AG09319 (cell line): ENCODE measurements around the gene CALML3.
A peak's percentile ranks its signal among the peaks of the same experiment; 100 is the strongest.

ENCODE experiments used
- DNase-seq: peaks from one replicate; pipeline ENCODE4 v3.0.0-alpha.2; 2010; ENCODE audit warnings: low read depth; ENCODE audit errors: extremely low read depth
- TF ChIP-seq, protein P1 (sequence below): IDR thresholded peaks from 2 replicates; pipeline ENCODE4 v1.5.1; 2011; ENCODE audit warnings: low read depth, mild to moderate bottlenecking, inconsistent platforms, low read length, moderate library complexity

The CALML3 gene

DNA sequence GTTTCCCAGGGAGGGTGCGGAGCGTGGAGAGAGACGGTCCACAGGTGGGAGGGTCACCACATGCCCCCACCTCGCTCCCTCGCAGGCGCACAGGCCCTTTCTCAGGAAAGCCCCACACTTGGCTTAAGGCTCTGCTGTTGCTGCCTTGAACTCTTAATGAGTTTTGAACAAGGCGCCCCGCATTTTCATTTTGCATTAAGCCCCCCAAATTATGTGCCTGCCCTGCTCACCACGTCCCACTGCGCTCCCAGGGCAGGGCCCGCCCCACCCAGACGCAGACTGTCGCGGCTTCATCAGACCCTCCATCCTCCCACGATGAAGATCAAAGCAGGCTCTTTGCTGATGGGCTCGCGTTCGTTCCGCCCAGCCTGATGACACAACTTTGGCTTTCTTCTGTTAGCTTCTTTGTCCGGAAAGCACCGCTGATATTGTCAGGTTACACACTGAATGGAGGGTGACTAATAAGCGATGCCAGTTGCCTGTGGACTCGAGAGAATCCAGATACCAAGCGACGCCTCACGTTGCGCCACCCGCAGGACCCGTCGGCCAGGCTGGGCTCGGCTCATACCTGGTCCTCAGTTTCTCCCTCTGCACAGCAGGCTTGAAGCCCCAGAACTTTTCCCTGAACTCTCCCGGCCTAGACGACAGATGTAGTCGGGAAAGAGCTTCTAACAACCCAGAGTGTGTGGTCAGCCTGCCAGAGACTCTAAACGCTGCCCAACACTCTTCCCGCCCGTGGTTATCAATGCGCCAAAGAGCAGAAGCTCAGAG is 9.5 kb downstream of the CALML3 start:
- DNase-seq, result no peak
- TF ChIP-seq, protein P1, sequence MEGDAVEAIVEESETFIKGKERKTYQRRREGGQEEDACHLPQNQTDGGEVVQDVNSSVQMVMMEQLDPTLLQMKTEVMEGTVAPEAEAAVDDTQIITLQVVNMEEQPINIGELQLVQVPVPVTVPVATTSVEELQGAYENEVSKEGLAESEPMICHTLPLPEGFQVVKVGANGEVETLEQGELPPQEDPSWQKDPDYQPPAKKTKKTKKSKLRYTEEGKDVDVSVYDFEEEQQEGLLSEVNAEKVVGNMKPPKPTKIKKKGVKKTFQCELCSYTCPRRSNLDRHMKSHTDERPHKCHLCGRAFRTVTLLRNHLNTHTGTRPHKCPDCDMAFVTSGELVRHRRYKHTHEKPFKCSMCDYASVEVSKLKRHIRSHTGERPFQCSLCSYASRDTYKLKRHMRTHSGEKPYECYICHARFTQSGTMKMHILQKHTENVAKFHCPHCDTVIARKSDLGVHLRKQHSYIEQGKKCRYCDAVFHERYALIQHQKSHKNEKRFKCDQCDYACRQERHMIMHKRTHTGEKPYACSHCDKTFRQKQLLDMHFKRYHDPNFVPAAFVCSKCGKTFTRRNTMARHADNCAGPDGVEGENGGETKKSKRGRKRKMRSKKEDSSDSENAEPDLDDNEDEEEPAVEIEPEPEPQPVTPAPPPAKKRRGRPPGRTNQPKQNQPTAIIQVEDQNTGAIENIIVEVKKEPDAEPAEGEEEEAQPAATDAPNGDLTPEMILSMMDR, result no peak

DNA sequence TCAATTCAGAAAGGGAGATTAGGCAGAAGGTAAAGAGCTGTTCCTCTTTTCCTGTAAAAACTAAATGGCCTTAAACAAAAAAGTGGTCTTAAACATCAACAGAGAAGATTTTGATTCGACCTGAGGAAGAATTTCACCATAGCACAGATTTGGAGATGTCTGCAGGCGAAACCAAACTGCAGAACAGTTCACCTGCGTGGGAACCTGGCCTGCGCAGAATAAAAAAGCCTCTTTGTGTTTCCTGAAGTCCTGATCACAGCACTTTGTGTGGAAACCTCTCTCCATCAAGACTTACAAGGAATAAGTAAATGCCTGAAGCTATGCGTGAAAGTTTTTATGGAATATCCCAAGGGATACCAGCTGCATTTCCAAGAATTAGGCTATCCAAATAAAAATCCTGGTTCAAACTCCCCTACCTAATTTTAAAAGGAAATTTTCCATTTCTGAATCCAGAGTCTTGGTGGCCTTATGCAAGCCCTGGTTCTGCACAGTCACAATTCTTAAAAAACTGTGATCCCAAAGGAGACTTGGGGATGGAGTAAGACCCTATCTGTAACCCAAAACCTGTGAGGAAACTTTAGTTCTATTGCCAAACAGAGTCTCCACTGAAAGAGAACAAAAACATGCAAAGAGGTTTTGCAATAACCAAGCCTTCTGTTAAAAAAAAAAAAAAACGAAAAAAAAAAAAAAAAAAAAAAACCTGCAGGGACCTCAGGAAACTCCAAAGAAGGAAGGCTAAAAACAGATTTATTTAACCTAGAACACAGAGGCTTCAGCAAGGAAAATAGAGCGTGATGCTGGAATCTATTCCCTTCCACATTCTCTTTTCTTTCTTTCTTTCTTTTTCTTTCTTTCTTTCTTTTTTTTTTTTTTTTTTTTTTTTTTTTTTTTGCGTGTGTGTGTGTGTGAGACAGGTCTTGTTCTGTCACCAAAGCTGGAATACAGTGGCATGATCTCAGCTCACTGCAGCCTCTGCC is 10.4 kb downstream of the CALML3 start:
- TF ChIP-seq, protein P1, result no peak
- DNase-seq, result peak; percentile 86

DNA sequence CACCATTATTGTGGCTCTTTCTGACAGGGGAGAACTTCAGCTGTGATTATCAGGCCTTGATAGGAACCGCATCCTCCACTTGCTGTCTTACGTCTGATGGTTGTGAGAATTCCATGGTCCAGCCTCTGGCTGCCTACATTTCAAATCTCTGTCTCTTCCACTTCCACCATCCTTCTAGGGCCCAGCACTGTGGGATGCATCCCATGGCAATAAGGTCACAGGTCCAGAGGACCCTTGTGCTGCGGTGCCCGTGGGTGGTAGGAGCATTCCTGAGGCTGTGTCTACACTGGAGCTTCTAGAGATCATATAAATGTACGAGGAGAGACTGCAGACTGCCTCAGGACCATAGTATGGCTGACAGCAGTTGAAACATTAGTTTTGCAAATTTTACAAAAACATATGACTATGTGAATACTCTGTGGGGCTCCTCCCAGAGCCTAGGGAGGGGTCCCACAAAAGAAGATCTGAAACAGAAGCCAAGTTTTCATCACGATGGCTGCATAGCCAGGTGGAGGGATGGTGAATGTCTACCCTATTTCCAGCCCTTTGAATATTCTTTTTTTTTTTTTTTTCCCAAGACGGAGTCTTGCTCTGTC is 11.8 kb downstream of the CALML3 start:
- TF ChIP-seq, protein P1, result no peak
- DNase-seq, result no peak

DNA sequence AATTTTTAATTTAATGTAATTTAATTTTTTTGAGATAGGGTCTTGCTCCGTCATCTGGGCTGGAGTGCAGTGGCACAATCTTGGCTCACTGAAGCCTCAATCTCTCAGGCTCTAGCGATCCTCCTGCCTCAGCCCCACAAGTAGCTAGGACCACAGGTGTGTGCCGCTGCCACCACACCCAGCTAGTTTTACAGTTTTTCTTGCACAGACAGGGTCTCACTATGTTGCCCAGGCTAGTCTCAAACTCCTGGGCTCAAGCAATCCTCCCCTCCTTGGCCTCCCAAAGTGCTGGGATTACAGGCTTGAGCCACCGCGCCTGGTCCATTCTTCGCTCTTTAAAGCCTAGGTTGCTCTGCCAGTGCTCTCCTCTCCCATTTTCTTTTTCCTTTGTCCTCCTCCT is 12.9 kb downstream of the CALML3 start:
- no peak for DNase-seq

DNA sequence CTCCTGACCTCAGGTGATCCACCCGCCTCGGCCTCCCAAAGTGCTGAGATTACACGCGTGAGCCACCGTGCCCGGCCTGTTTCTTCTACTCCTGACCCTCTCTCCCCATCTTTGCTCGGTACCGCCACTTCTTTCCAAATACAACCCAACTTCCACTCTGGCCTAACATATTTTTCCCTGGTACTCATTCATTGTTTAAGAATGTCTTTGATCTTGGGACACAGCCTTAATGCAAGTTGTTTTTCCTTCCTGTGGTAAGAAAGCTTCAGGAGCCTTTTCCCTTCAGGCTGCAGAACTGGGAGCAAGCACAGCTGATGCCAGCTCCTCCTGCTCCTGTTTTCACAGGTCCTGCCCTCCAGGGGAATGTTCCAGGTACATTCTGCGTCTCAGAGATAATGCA is 13.7 kb downstream of the CALML3 start:
- no peak for DNase-seq
- TF ChIP-seq, protein P1, result no peak

More for the DNA sequence above, 12.9 kb downstream of the CALML3 start:
- TF ChIP-seq, protein P1, result no peak

DNA sequence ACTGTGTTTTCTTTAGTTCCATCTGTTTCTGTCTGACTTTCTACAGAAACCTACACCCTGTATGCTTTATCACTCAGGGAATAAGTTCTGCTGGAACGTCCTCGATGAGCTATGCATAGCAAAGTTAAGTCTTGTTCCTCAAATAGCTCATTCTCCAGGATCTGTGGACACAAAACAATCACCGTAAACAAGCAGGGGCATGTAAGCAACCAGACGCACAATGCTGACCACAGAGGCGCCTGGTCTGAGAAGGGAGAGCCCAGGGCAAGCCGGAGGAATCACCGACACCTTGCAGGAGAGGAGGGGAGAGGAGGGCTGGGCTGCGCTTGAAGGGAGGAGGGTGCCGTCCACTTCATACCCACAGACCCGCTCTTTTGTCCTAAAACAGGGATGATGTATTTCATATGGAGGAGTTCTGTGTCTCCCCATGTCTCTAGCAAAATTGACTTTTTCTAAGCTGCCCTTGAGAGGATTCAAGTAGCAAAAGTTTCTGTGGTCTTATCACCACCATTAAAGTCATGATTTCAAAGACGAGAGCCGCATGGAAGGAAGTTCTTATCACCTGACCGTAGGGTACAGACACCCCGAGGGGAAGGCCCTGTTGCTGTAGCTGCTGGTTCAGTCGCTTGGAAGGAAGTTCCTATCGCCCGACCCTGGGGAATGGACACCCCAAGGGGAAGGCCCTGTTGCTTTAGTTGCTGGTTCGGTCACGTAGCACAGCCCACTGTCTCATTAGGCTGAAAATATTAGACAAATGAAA is 14.3 kb downstream of the CALML3 start:
- no peak for DNase-seq
- TF ChIP-seq, protein P1, result no peak
